RWPE2 (cell line): ENCODE results near the gene CLCN3.

Experiments used
- ATAC-seq: fragments of 200-7000 bp; cut with Tn5 transposase; 3 replicates; pipeline ENCODE4 v1.9.1; 2021; ENCODE audit warnings: low read depth
- DNase-seq: peaks from one replicate; pipeline ENCODE4 v3.0.0-alpha.2; 2020; ENCODE audit warnings: low spot score
- H3K27ac ChIP-seq: fragments of 450-650 bp; 2 replicates; pipeline ENCODE4 v1.5.1; 2017; ENCODE audit warnings: mild to moderate bottlenecking; ENCODE audit not compliant: poor library complexity, severe bottlenecking
- H3K27me3 ChIP-seq: fragments of 250-450 bp; sonication (Bioruptor Pico); 2 replicates; pipeline ENCODE4 v1.5.1; 2021; ENCODE audit warnings: mild to moderate bottlenecking, moderate library complexity; ENCODE audit not compliant: insufficient read depth, poor library complexity, severe bottlenecking
- H3K36me3 ChIP-seq: fragments of 250-450 bp; sonication (Bioruptor Pico); 2 replicates; pipeline ENCODE4 v1.5.1; 2020; ENCODE audit warnings: low read depth, mild to moderate bottlenecking, moderate library complexity
- H3K4me1 ChIP-seq: fragments of 250-450 bp; sonication (Bioruptor Pico); 2 replicates; pipeline ENCODE4 v1.5.1; 2021; ENCODE audit warnings: mild to moderate bottlenecking, moderate library complexity; ENCODE audit not compliant: insufficient read depth, poor library complexity, severe bottlenecking
- H3K4me3 ChIP-seq: fragments of 250-450 bp; sonication (Bioruptor Pico); 2 replicates; pipeline ENCODE4 v1.5.1; 2021; ENCODE audit warnings: mild to moderate bottlenecking, moderate library complexity; ENCODE audit not compliant: severe bottlenecking
- H3K9me3 ChIP-seq: fragments of 250-450 bp; sonication (Bioruptor Pico); 2 replicates; pipeline ENCODE4 v1.5.1; 2021; ENCODE audit warnings: mild to moderate bottlenecking, moderate library complexity; ENCODE audit not compliant: severe bottlenecking
- CTCF ChIP-seq: fragments of 450-650 bp; IDR thresholded peaks from one replicate; pipeline ENCODE4 v1.5.1; 2017; ENCODE audit warnings: mild to moderate bottlenecking, moderate library complexity; ENCODE audit not compliant: poor library complexity, severe bottlenecking

Gene CLCN3

GRCh38 chr4:169650227-169650936 lies 30.0 kb downstream of the CLCN3 start:
- Histone ChIP-seq H3K4me3 (no peak overlapping the region), H3K27me3 (no peaks in the 10 kb centered on the region), H3K27ac (no peak overlapping the region), H3K4me1 (no peaks in the 10 kb centered on the region), H3K9me3 (peaks cover 3% of the 10 kb centered on the region), H3K36me3 (peaks cover 3% of the 10 kb centered on the region; the same call in 1 of the 2 replicates)
- DNase-seq = no peak
- ATAC-seq = no peak
- no peak for TF ChIP-seq CTCF

- ATAC-seq (no peak), DNase-seq (no peak)
- no peaks in the 10 kb centered on the region for H3K36me3 ChIP-seq
- peaks cover 3% of the 10 kb centered on the region for H3K4me1 ChIP-seq
- peaks cover 3% of the 10 kb centered on the region for H3K9me3 ChIP-seq
- TF ChIP-seq CTCF = no peak
- H3K4me3 ChIP-seq = no peak overlapping the region
- H3K27me3 ChIP-seq = no peaks in the 10 kb centered on the region
- no peak overlapping the region for H3K27ac ChIP-seq
Observed at GRCh38 chr4:169652535-169652934, 32.2 kb downstream of the CLCN3 start.

- H3K36me3 ChIP-seq = no peaks in the 10 kb centered on the region
- DNase-seq (no peak), ATAC-seq (no peak)
- no peaks in the 10 kb centered on the region for H3K27me3 ChIP-seq
- peaks cover 3% of the 10 kb centered on the region for H3K9me3 ChIP-seq
- H3K27ac ChIP-seq = no peak overlapping the region
- no peak overlapping the region for H3K4me3 ChIP-seq
- no peak for TF ChIP-seq CTCF
- H3K4me1 ChIP-seq = peaks cover 24% of the 10 kb centered on the region
Observed at GRCh38 chr4:169655401-169655800, 35.0 kb downstream of the CLCN3 start.

- peaks cover 3% of the 10 kb centered on the region for H3K9me3 ChIP-seq
- no peak for TF ChIP-seq CTCF
- no peaks in the 10 kb centered on the region for H3K27me3 ChIP-seq
- no peak overlapping the region for H3K4me3 ChIP-seq
- peaks cover 38% of the 10 kb centered on the region for H3K4me1 ChIP-seq
- ATAC-seq = no peak
- H3K27ac ChIP-seq = no peak overlapping the region
- no peak for DNase-seq
- no peaks in the 10 kb centered on the region for H3K36me3 ChIP-seq
Observed at GRCh38 chr4:169657470-169658107, 37.2 kb downstream of the CLCN3 start.

- Histone ChIP-seq H3K27ac (peak overlapping the region; percentile 83), H3K4me1 (peaks cover 38% of the 10 kb centered on the region), H3K4me3 (no peak overlapping the region), H3K27me3 (no peaks in the 10 kb centered on the region), H3K9me3 (peaks cover 3% of the 10 kb centered on the region), H3K36me3 (no peaks in the 10 kb centered on the region)
- no peak for TF ChIP-seq CTCF
- no peak for DNase-seq
- ATAC-seq = no peak
Observed at GRCh38 chr4:169658196-169658595, 37.8 kb downstream of the CLCN3 start.
